Mammary epithelial cell (primary cell): ENCODE measurements around the gene LYSMD3.

ENCODE experiments used
- EZH2 ChIP-seq: IDR thresholded peaks from 2 replicates; pipeline ENCODE4 v1.6.1; 2012; ENCODE audit warnings: low read length, inconsistent platforms, borderline replicate concordance
- TF ChIP-seq, protein P1 (sequence below), 2 donors: IDR thresholded peaks in 1 of 2; conservative IDR thresholded peaks in 1 of 2; 2 replicates each; pipeline ENCODE4 v1.5.1; 2011 to 2012; ENCODE audit warnings: inconsistent platforms in 2 of 2, low read length in 2 of 2, mild to moderate bottlenecking in 2 of 2, control low read depth in 1 of 2, low read depth in 1 of 2; ENCODE audit not compliant: insufficient read depth in 1 of 2; ENCODE audit errors: extremely low read depth in 1 of 2

DNA sequence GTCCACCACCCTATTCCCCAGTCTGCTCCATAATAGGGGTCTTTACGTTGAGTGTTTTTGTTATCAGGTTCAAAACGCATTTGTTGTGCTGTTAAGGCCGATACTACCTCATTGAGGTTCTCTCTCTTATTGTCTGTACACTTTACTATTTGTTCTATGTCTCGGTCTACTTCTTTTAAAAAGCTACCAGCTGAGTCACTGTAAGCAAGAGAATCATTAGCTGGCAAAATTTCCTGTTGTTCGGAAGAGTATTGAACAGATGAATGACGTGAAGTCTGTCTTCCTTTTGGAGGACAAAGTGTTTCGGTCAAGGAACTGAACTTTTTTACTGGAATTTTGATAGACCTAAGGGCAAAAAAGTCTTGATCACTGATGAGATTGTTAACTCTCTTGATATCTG, 10.3 kb downstream of the LYSMD3 start:
- TF ChIP-seq, protein P1, sequence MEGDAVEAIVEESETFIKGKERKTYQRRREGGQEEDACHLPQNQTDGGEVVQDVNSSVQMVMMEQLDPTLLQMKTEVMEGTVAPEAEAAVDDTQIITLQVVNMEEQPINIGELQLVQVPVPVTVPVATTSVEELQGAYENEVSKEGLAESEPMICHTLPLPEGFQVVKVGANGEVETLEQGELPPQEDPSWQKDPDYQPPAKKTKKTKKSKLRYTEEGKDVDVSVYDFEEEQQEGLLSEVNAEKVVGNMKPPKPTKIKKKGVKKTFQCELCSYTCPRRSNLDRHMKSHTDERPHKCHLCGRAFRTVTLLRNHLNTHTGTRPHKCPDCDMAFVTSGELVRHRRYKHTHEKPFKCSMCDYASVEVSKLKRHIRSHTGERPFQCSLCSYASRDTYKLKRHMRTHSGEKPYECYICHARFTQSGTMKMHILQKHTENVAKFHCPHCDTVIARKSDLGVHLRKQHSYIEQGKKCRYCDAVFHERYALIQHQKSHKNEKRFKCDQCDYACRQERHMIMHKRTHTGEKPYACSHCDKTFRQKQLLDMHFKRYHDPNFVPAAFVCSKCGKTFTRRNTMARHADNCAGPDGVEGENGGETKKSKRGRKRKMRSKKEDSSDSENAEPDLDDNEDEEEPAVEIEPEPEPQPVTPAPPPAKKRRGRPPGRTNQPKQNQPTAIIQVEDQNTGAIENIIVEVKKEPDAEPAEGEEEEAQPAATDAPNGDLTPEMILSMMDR (conservative IDR thresholded peaks at IDR 0.05 in 1 of 2, IDR thresholded peaks at IDR 0.05 in 1 of 2; ENCODE audit: extremely low read depth in 1 of 2, insufficient read depth in 1 of 2, low read depth in 1 of 2, low read length in 2 of 2): no peak
- TF ChIP-seq EZH2: no peak
